Testis (tissue), 3 donors: Measurements from ENCODE around the gene VWC2. TPM values are rescaled to one million over a fixed set of nuclear protein-coding genes. Genes with fewer than 3 reads are reported as not detected.

Experiments
- DNase-seq: peaks from one replicate; pipeline ENCODE4 v3.0.0-alpha.2; 2019
- H3K27ac ChIP-seq, 2 donors: fragments of 200-600 bp; sonication (generic); one replicate each; pipeline ENCODE4 v1.5.1; 2019
- H3K27me3 ChIP-seq: fragments of 200-600 bp; sonication (generic); one replicate; pipeline ENCODE4 v1.5.1; 2019
- H3K36me3 ChIP-seq: fragments of 200-600 bp; sonication (generic); one replicate; pipeline ENCODE4 v1.5.1; 2017; ENCODE audit warnings: low read depth; ENCODE audit errors: missing control alignments
- H3K4me1 ChIP-seq: fragments of 200-600 bp; sonication (generic); one replicate; pipeline ENCODE4 v1.5.1; 2019
- H3K4me3 ChIP-seq, 2 donors: fragments of 200-600 bp; sonication (generic); one replicate each; pipeline ENCODE4 v1.5.1; 2017 to 2019
- H3K9me3 ChIP-seq: fragments of 200-600 bp; sonication (generic); one replicate; pipeline ENCODE4 v1.5.1; 2017
- POLR2A ChIP-seq: fragments of 450-650 bp; IDR thresholded peaks from one replicate; pipeline ENCODE4 v1.6.1; 2017; ENCODE audit warnings: antibody characterized with exemption, mild to moderate bottlenecking, moderate library complexity
- WGBS, 2 donors: methylation state at CpG; one replicate each; pipeline ENCODE4 v1.1.5; 2018; 5-methylcytosine and 5-hydroxymethylcytosine counted together
- intact Hi-C: fragments of 100-400 bp; cut with DNase I; formaldehyde crosslinking; loops from one replicate; pipeline ENCODE4 v1.15.1; 2023; ENCODE audit warnings: low total_unique reads
- polyA plus RNA-seq: library from polyadenylated mRNA; stranded (reverse); fragments of 350-450 nt; fragmentation: Illumina TruSeq; extraction: RNeasy Lipid Tissue Mini Kit (QIAGEN cat#74804); gene quantifications from one replicate; pipeline ENCODE4 v1.2.3, GENCODE V29; 2014; ENCODE audit warnings: low read depth, low replicate concordance; ENCODE audit not compliant: insufficient read depth
- total RNA-seq, 2 donors: library from RNA; depleted of rRNA; stranded (reverse); fragments of >200 nt; gene quantifications; one replicate each; pipeline ENCODE4 v1.2.3, GENCODE V29; 2016
- TF ChIP-seq, protein P1 (sequence below), 3 experiments: fragments of 450-650 bp in 2 of 3; fragments of 200-600 bp in 1 of 3; sonication (generic) in 1 of 3; IDR thresholded peaks; one replicate each; pipeline ENCODE4 v1.5.1; 2016 to 2019; ENCODE audit warnings: antibody characterized with exemption in 3 of 3, mild to moderate bottlenecking in 2 of 3, moderate library complexity in 1 of 3

The VWC2 gene
- total and polyA plus RNA-seq, 3 donors from 2014 or later = 0.08 to 0.31 (median 0.19) TPM

DNA sequence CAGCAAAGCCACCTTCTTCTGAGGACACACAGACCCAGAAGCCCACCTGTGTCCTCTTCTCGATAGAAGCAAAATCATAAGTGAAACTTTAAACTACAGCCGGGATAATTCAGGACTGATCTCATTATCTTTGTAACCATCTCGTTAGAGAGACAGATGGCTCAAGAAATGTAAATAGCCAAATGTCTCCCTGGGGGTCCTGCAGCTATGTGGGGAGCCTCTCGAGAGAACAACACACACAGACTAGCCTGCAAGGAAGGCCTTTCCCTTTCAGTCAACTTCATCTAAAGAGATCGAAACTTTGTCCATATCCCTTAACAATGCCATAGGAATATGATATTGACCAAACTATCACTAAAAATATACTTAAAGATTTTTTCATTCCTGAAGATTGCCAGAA, 93.5 kb downstream of the VWC2 start:
- H3K9me3 ChIP-seq = no peaks in the 10 kb centered on the region
- TF ChIP-seq POLR2A = no peak
- TF ChIP-seq, protein P1, sequence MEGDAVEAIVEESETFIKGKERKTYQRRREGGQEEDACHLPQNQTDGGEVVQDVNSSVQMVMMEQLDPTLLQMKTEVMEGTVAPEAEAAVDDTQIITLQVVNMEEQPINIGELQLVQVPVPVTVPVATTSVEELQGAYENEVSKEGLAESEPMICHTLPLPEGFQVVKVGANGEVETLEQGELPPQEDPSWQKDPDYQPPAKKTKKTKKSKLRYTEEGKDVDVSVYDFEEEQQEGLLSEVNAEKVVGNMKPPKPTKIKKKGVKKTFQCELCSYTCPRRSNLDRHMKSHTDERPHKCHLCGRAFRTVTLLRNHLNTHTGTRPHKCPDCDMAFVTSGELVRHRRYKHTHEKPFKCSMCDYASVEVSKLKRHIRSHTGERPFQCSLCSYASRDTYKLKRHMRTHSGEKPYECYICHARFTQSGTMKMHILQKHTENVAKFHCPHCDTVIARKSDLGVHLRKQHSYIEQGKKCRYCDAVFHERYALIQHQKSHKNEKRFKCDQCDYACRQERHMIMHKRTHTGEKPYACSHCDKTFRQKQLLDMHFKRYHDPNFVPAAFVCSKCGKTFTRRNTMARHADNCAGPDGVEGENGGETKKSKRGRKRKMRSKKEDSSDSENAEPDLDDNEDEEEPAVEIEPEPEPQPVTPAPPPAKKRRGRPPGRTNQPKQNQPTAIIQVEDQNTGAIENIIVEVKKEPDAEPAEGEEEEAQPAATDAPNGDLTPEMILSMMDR (IDR thresholded peaks at IDR 0.05) = no peak
- no peaks in the 10 kb centered on the region for H3K4me1 ChIP-seq
- DNase-seq = no peak
- H3K27ac ChIP-seq = no peak overlapping the region
- H3K36me3 ChIP-seq = no peaks in the 10 kb centered on the region
- no peak overlapping the region for H3K4me3 ChIP-seq
- no peaks in the 10 kb centered on the region for H3K27me3 ChIP-seq
- intact Hi-C loops = no loop called here
- WGBS, 2 donors = 61 to 62% methylated on average over 5 of the region's 5 CpGs

DNA sequence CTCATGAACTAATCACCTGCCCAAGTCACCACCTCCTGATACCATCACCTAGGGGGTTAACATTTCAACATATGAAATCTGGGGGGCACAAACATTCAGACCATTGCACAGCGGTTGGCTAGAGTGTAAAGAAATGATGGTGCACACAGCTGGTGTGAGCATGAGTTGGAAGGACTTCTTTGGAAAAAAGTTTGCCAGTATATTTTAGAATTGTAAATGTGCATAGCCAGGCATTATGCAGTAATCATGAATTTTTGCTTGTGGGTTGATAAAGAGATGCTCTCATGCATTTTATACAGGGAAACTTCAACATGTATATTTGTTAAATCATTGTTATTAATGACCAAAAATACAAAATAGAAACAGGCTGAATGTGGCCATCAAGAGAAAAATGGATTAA, 100.0 kb downstream of the VWC2 start:
- Histone ChIP-seq H3K27ac (no peak overlapping the region), H3K4me1 (no peaks in the 10 kb centered on the region), H3K36me3 (no peaks in the 10 kb centered on the region), H3K9me3 (no peaks in the 10 kb centered on the region), H3K27me3 (no peaks in the 10 kb centered on the region), H3K4me3 (no peak overlapping the region)
- intact Hi-C loops = no loop called here
- no peak for TF ChIP-seq POLR2A
- TF ChIP-seq, protein P1 (IDR thresholded peaks at IDR 0.05) = no peak
- WGBS, 2 donors = 86 to 88% methylated on average over 1 of the region's 1 CpG
- DNase-seq = no peak

DNA sequence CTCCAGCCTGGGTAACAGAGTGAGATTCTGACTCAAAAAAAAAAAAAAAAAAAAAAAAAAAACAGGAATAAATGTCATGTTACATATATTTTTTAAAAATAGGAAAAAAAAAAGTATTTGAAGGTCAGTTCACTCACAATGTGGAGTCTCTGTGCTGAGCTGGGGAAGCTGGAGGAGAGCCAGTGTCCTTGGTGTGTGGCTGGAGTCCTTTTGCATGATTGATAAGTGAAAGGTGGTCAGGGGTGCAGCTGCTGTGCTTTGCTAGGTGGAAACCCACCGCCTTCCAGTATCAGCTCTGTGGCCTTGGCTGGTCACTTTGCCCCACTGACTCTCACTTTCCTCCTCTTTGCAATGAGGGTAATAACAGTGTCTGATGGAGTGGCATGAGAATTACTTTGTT, 101.9 kb downstream of the VWC2 start:
- 59 to 91% methylated on average over 1 of the region's 1 CpG for WGBS, 2 donors
- Histone ChIP-seq H3K27ac (no peak overlapping the region), H3K27me3 (no peaks in the 10 kb centered on the region), H3K4me1 (no peaks in the 10 kb centered on the region), H3K4me3 (no peak overlapping the region), H3K9me3 (no peaks in the 10 kb centered on the region), H3K36me3 (no peaks in the 10 kb centered on the region)
- DNase-seq = no peak
- intact Hi-C loops = no loop called here
- TF ChIP-seq, protein P1 (IDR thresholded peaks at IDR 0.05) = no peak
- no peak for TF ChIP-seq POLR2A

DNA sequence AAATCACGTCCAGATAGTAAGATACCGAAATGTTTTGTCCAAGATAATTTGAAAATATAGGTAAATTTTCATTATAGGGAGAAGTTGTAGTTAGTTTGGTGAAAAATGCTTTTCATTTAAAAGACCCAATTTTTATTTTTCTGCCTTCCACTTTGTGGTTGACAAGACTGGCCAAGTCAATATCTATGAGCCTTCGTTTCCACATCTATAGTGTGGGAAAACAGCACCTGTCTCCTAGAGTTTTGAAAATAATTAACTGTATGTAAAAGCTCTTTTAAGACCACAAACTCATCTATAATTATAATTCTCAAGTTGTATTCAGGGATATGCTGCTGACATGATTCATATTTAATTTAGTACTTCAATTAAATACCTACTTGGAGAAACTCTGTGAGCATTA, 102.8 kb downstream of the VWC2 start:
- intact Hi-C loops = no loop called here
- no peaks in the 10 kb centered on the region for H3K4me1 ChIP-seq
- no peaks in the 10 kb centered on the region for H3K9me3 ChIP-seq
- DNase-seq = no peak
- no peak overlapping the region for H3K27ac ChIP-seq
- TF ChIP-seq, protein P1 (IDR thresholded peaks at IDR 0.05) = no peak
- no peak for TF ChIP-seq POLR2A
- H3K4me3 ChIP-seq = no peak overlapping the region
- H3K36me3 ChIP-seq = no peaks in the 10 kb centered on the region
- no peaks in the 10 kb centered on the region for H3K27me3 ChIP-seq
- WGBS, 2 donors = 94 to 95% methylated on average over 3 of the region's 3 CpGs

DNA sequence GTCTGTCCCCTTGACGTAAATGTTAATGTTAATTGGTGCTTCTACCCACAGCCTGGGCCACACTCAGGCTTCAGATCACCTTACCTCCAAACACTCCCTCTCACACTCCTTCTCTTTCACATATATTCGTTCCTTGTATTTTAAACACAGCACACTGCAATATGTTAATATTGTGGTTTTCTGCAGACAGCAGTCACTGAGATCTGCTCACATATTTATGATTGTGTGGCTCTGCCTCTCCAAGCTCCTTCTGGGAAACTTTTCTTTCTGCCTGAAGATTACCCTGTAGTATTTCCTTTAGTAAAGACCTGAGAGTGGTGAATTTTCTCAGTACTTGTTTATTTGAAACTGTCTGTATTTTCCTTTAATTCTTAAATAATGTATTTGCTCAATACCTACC, 104.7 kb downstream of the VWC2 start:
- Histone ChIP-seq H3K9me3 (no peaks in the 10 kb centered on the region), H3K27me3 (no peaks in the 10 kb centered on the region), H3K4me3 (no peak overlapping the region), H3K36me3 (no peaks in the 10 kb centered on the region), H3K4me1 (no peaks in the 10 kb centered on the region), H3K27ac (no peak overlapping the region)
- no peak for TF ChIP-seq POLR2A
- TF ChIP-seq, protein P1 (IDR thresholded peaks at IDR 0.05) = no peak
- intact Hi-C loops = no loop called here
- no peak for DNase-seq
- 18 to 53% methylated on average over 2 of the region's 2 CpGs for WGBS, 2 donors
